SK-N-SH treated with all-trans-retinoic acid at 6 μM for 48 hours (cell line): Measurements from ENCODE around the gene SHOC1.
A peak's percentile ranks its signal among the peaks of the same experiment; 100 is the strongest.

ENCODE experiments used
- ATAC-seq: fragments of 200-7000 bp; cut with Tn5 transposase; 3 replicates; pipeline ENCODE4 v1.9.1; 2020; ENCODE audit warnings: mild to moderate bottlenecking, moderate library complexity
- ARNTL ChIP-seq: fragments of 450-650 bp; formaldehyde crosslinking; IDR thresholded peaks from 2 replicates; pipeline ENCODE4 v1.5.0; 2020; ENCODE audit warnings: low read depth, mild to moderate bottlenecking, moderate library complexity, borderline replicate concordance
- BACH2 ChIP-seq: fragments of 250-450 bp; sonication (Bioruptor Pico); IDR thresholded peaks from 2 replicates; pipeline ENCODE4 v1.9.0; 2021; ENCODE audit warnings: mild to moderate bottlenecking, borderline replicate concordance
- CREB5 ChIP-seq: fragments of 250-450 bp; sonication (Bioruptor Pico); IDR thresholded peaks from 2 replicates; pipeline ENCODE4 v1.5.1; 2020; ENCODE audit warnings: low read depth, mild to moderate bottlenecking, moderate library complexity
- CSDC2 ChIP-seq: fragments of 250-450 bp; sonication (Bioruptor Pico); IDR thresholded peaks from 2 replicates; pipeline ENCODE4 v1.5.0; 2020; ENCODE audit warnings: mild to moderate bottlenecking, moderate library complexity
- ESRRG ChIP-seq: fragments of 250-450 bp; sonication (Bioruptor Pico); IDR thresholded peaks from 2 replicates; pipeline ENCODE4 v1.6.1; 2021; ENCODE audit warnings: mild to moderate bottlenecking
- ISL1 ChIP-seq: fragments of 250-450 bp; sonication (Bioruptor Pico); IDR thresholded peaks from 2 replicates; pipeline ENCODE4 v2.1.2; 2022; ENCODE audit warnings: mild to moderate bottlenecking, moderate library complexity
- POU6F1 ChIP-seq: fragments of 250-450 bp; sonication (Bioruptor Pico); IDR thresholded peaks from 2 replicates; pipeline ENCODE4 v1.8.0; 2021; ENCODE audit warnings: low read depth, mild to moderate bottlenecking, moderate library complexity, borderline replicate concordance
- PPARA ChIP-seq: fragments of 250-450 bp; sonication (Bioruptor Pico); IDR thresholded peaks from 2 replicates; pipeline ENCODE4 v1.5.0; 2020; ENCODE audit warnings: mild to moderate bottlenecking, borderline replicate concordance
- RARB ChIP-seq: fragments of 250-450 bp; sonication (Bioruptor Pico); IDR thresholded peaks from 2 replicates; pipeline ENCODE4 v1.8.0; 2021; ENCODE audit warnings: mild to moderate bottlenecking, moderate library complexity
- SNAI2 ChIP-seq: fragments of 250-450 bp; sonication (Bioruptor Pico); IDR thresholded peaks from 2 replicates; pipeline ENCODE4 v1.5.0; 2020; ENCODE audit warnings: mild to moderate bottlenecking, moderate library complexity
- TCF4 ChIP-seq: fragments of 250-450 bp; sonication (Bioruptor Pico); IDR thresholded peaks from 2 replicates; pipeline ENCODE4 v1.8.0; 2021; ENCODE audit warnings: mild to moderate bottlenecking, moderate library complexity, borderline replicate concordance
- TOX ChIP-seq: fragments of 250-450 bp; sonication (Bioruptor Pico); IDR thresholded peaks from 2 replicates; pipeline ENCODE4 v1.8.0; 2021; ENCODE audit warnings: mild to moderate bottlenecking, moderate library complexity, borderline replicate concordance
- ZC3H10 ChIP-seq: fragments of 250-450 bp; sonication (Bioruptor Pico); IDR thresholded peaks from 2 replicates; pipeline ENCODE4 v1.5.1; 2021; ENCODE audit warnings: mild to moderate bottlenecking, moderate library complexity
- ZFP3 ChIP-seq: fragments of 250-450 bp; sonication (Bioruptor Pico); IDR thresholded peaks from 2 replicates; pipeline ENCODE4 v1.5.0; 2020; ENCODE audit warnings: mild to moderate bottlenecking, moderate library complexity
- ZFP30 ChIP-seq: fragments of 450-650 bp; formaldehyde crosslinking; IDR thresholded peaks from 2 replicates; pipeline ENCODE4 v1.5.0; 2022; ENCODE audit warnings: mild to moderate bottlenecking, moderate library complexity
- ZNF565 ChIP-seq: fragments of 450-650 bp; formaldehyde crosslinking; conservative IDR thresholded peaks from 2 replicates; pipeline ENCODE4 v1.5.0; 2020; ENCODE audit warnings: low read depth, mild to moderate bottlenecking, moderate library complexity
- ZNF70 ChIP-seq: fragments of 450-650 bp; formaldehyde crosslinking; IDR thresholded peaks from 2 replicates; pipeline ENCODE4 v1.5.0; 2020; ENCODE audit warnings: mild to moderate bottlenecking, moderate library complexity
- ZNF8 ChIP-seq: fragments of 450-650 bp; formaldehyde crosslinking; IDR thresholded peaks from 2 replicates; pipeline ENCODE4 v1.5.0; 2020; ENCODE audit warnings: mild to moderate bottlenecking, moderate library complexity

SHOC1 gene

GRCh38 chr9:111794835-111795556, at the start of gene SHOC1:
Gene SHOC1, minus strand, starts transcription at chr9:111794937. Its CDS starts 3,519 bp downstream, at chr9:111791418.
- TF ChIP-seq TCF4 (CRISPR knock-in tag) (no peak), ZC3H10 (CRISPR knock-in tag) (no peak)
- ATAC-seq: no peak

- no peak for TF ChIP-seq PPARA (CRISPR knock-in tag)
- no peak for TF ChIP-seq TCF4 (CRISPR knock-in tag)
- no peak for TF ChIP-seq ESRRG (CRISPR knock-in tag)
- no peak for ATAC-seq
Measured at GRCh38 chr9:111843971-111844370, 49.2 kb upstream of the SHOC1 start.

- no peak for ATAC-seq
- no peak for TF ChIP-seq ZNF565 (CRISPR knock-in tag)
- peak; percentile 54 for TF ChIP-seq ISL1
Measured at GRCh38 chr9:111842313-111842712, 47.6 kb upstream of the SHOC1 start.

- no peak for ATAC-seq
- TF ChIP-seq POU6F1 (CRISPR knock-in tag): no peak
- TF ChIP-seq ISL1: peak; percentile 44; the same call in 1 of the 2 replicates
- no peak for TF ChIP-seq ESRRG (CRISPR knock-in tag)
Measured at GRCh38 chr9:111840442-111840841, 45.7 kb upstream of the SHOC1 start.

GRCh38 chr9:111839987-111840386, 45.2 kb upstream of the SHOC1 start:
- TF ChIP-seq SNAI2 (CRISPR knock-in tag) (no peak), ZFP3 (no peak), CREB5 (CRISPR knock-in tag) (no peak), ZNF8 (CRISPR knock-in tag) (no peak), ZNF70 (CRISPR knock-in tag) (no peak), ZFP30 (CRISPR knock-in tag) (no peak), RARB (CRISPR knock-in tag) (no peak), POU6F1 (CRISPR knock-in tag) (no peak)
- ATAC-seq: no peak

GRCh38 chr9:111839387-111839786, 44.6 kb upstream of the SHOC1 start:
- ATAC-seq: no peak
- no peak for TF ChIP-seq ZFP3
- peak; percentile 11; the same call in 1 of the 2 replicates for TF ChIP-seq ISL1

GRCh38 chr9:111838439-111838838, 43.7 kb upstream of the SHOC1 start:
- TF ChIP-seq CREB5 (CRISPR knock-in tag) (no peak), ESRRG (CRISPR knock-in tag) (no peak), ZC3H10 (CRISPR knock-in tag) (no peak)
- no peak for ATAC-seq

GRCh38 chr9:111836311-111836710, 41.6 kb upstream of the SHOC1 start:
- no peak for ATAC-seq

More at GRCh38 chr9:111836311-111836710, 41.6 kb upstream of the SHOC1 start:
- TF ChIP-seq ARNTL: no peak
- TF ChIP-seq TOX (CRISPR knock-in tag): no peak
- no peak for TF ChIP-seq SNAI2 (CRISPR knock-in tag)
- TF ChIP-seq ISL1: no peak
- no peak for TF ChIP-seq BACH2 (CRISPR knock-in tag)
- TF ChIP-seq CSDC2 (CRISPR knock-in tag): no peak
- no peak for TF ChIP-seq ZFP30 (CRISPR knock-in tag)
- TF ChIP-seq ZFP3: no peak
- TF ChIP-seq ZNF8 (CRISPR knock-in tag): no peak
- no peak for TF ChIP-seq RARB (CRISPR knock-in tag)
- TF ChIP-seq ESRRG (CRISPR knock-in tag): no peak
